Activated naive CD8-positive, alpha-beta T cell treated with anti-CD3 and anti-CD28 coated beads for 36 hours (primary cell): Measurements from ENCODE around the gene TACR1. TPM values are rescaled to one million over a fixed set of nuclear protein-coding genes. Genes with fewer than 3 reads are reported as not detected.
"Not testable (repeated sequence)": the region's sequence is repeated elsewhere in the genome, so short reads cannot be mapped to it uniquely, and the experiment has no call there.

Experiments used
- DNase-seq: peaks from one replicate; pipeline ENCODE4 v3.0.0; 2021
- H3K27ac Mint-ChIP-seq: one replicate; pipeline ENCODE4 v1.8.0; 2022; ENCODE audit warnings: mild to moderate bottlenecking, moderate library complexity, mixed read lengths
- H3K27me3 Mint-ChIP-seq: one replicate; pipeline ENCODE4 v1.8.0; 2022; ENCODE audit warnings: mild to moderate bottlenecking, mixed read lengths
- H3K36me3 Mint-ChIP-seq: one replicate; pipeline ENCODE4 v1.8.0; 2021; ENCODE audit warnings: mild to moderate bottlenecking, mixed read lengths
- H3K4me1 Mint-ChIP-seq: one replicate; pipeline ENCODE4 v1.8.0; 2021; ENCODE audit warnings: mixed read lengths
- H3K4me3 Mint-ChIP-seq: one replicate; pipeline ENCODE4 v1.8.0; 2022; ENCODE audit warnings: mild to moderate bottlenecking, moderate library complexity, mixed read lengths
- H3K9me3 Mint-ChIP-seq: one replicate; pipeline ENCODE4 v1.8.0; 2022; ENCODE audit warnings: mixed read lengths
- total RNA-seq, 2 experiments: library from RNA; stranded (reverse); gene quantifications; one replicate each; pipeline ENCODE4 v1.2.3, GENCODE V29; 2021

TACR1 gene
- total RNA-seq, 2 experiments from 2014 or later = not detected

GRCh38 chr2:75174519-75174918 lies 24.8 kb downstream of the TACR1 start:
- Mint-ChIP-seq H3K27ac (no peak overlapping the region), H3K4me3 (no peak overlapping the region), H3K36me3 (no peaks in the 10 kb centered on the region), H3K9me3 (peaks cover 2% of the 10 kb centered on the region), H3K4me1 (no peaks in the 10 kb centered on the region), H3K27me3 (no peaks in the 10 kb centered on the region)
- no peak for DNase-seq

GRCh38 chr2:75173740-75174139 lies 25.6 kb downstream of the TACR1 start:
- no peaks in the 10 kb centered on the region for H3K4me1 Mint-ChIP-seq

DNA sequence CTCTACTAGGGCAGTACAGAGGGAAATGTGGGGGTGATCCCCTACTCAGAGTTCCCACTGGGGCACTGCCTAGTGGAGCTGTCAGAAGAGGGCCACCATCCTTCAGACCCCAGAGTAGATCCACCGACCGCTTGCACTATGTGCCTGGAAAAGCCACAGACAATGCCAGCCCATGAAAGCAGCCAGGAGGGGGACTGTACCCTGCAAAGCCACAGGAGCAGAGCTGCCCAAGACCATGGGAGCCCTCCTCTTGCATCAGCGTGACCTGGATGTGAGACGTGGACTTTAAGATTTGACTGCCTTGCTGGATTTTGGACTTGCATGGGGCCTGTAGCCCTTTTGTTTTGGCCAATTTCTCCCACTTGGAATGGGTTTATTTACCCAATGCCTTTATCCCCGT lies 27.9 kb downstream of the TACR1 start:
- H3K4me1 Mint-ChIP-seq, H3K27me3 Mint-ChIP-seq, H3K4me3 Mint-ChIP-seq, DNase-seq, H3K36me3 Mint-ChIP-seq, H3K27ac Mint-ChIP-seq, H3K9me3 Mint-ChIP-seq: not testable (repeated sequence)

More at GRCh38 chr2:75173740-75174139, 25.6 kb downstream of the TACR1 start:
- Mint-ChIP-seq H3K27ac (no peak overlapping the region), H3K4me3 (no peak overlapping the region), H3K36me3 (no peaks in the 10 kb centered on the region), H3K27me3 (no peaks in the 10 kb centered on the region), H3K9me3 (peaks cover 2% of the 10 kb centered on the region)
- DNase-seq = no peak

DNA sequence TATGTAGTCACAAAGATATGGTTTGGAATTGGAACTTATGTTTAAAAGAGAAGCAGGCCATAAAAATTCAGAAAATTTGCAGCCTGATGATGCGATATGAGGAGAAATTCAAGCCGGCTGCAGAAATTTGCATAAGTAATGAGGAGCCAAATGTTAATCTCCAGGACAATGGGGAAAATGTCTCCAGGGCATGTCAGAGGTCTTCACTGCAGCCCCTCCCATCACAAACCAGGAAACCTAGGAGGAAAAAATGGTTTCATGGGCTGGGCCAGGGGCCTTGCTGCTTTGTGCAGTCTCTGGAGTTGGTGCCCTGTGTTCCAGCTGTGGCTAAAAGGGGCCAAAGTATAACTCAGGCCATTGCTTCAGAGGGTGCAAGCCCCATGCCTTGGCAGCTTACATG lies 28.4 kb downstream of the TACR1 start:
- Mint-ChIP-seq H3K9me3 (peaks cover 2% of the 10 kb centered on the region), H3K27ac (no peak overlapping the region), H3K4me1 (no peaks in the 10 kb centered on the region), H3K36me3 (no peaks in the 10 kb centered on the region), H3K27me3 (no peaks in the 10 kb centered on the region), H3K4me3 (no peak overlapping the region)
- DNase-seq = no peak

GRCh38 chr2:75168186-75168585 lies 31.1 kb downstream of the TACR1 start:
- no peak for DNase-seq
- H3K36me3 Mint-ChIP-seq = no peaks in the 10 kb centered on the region
- no peak overlapping the region for H3K4me3 Mint-ChIP-seq
- no peaks in the 10 kb centered on the region for H3K4me1 Mint-ChIP-seq
- no peak overlapping the region for H3K27ac Mint-ChIP-seq
- H3K9me3 Mint-ChIP-seq = peaks cover 2% of the 10 kb centered on the region
- H3K27me3 Mint-ChIP-seq = no peaks in the 10 kb centered on the region

GRCh38 chr2:75166491-75166890 lies 32.8 kb downstream of the TACR1 start:
- H3K4me1 Mint-ChIP-seq = no peaks in the 10 kb centered on the region
- DNase-seq = no peak
- no peak overlapping the region for H3K27ac Mint-ChIP-seq
- H3K9me3 Mint-ChIP-seq = peaks cover 2% of the 10 kb centered on the region
- H3K36me3 Mint-ChIP-seq = no peaks in the 10 kb centered on the region
- no peaks in the 10 kb centered on the region for H3K27me3 Mint-ChIP-seq
- no peak overlapping the region for H3K4me3 Mint-ChIP-seq

DNA sequence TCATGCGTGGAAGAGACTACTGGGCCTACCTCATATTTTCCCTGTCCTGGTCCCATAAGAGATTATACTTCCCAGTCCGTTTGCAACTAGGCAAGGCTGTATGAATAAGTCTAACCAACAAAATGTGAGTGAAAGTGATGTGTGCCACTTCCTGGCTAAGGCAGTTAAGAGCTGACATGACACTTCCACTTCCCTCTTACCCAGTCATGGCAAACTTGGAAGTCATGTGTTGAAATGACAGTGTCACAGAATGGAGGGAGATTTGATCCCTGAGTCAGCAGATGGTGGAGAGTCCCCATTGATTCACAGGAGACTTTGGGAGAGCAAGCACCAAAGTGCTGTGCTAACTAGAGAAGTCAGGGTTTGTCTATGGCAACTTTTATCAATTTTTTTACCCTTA lies 36.4 kb downstream of the TACR1 start:
- H3K27ac Mint-ChIP-seq = no peak overlapping the region
- no peaks in the 10 kb centered on the region for H3K4me1 Mint-ChIP-seq
- no peak for DNase-seq
- no peaks in the 10 kb centered on the region for H3K36me3 Mint-ChIP-seq
- H3K9me3 Mint-ChIP-seq = no peaks in the 10 kb centered on the region
- no peak overlapping the region for H3K4me3 Mint-ChIP-seq
- no peaks in the 10 kb centered on the region for H3K27me3 Mint-ChIP-seq

DNA sequence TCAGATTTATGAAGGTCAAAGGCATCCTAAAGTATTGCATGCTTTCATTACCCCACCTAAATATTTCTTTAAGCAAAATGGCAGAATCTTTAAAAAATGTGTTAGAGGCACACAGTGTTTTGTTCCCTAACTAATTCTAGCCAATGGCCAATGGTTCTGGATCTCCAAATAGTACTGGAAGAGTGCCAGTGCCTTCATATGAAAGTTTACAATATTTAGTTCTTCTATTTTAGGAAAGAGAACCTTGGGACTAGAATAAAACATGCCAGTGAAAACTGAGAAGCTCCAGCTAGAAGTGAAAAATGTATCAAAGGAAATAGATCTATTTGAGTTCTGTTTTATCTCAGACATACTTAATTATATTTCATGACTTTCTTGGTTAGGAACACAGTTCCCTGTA lies 37.1 kb downstream of the TACR1 start:
- no peaks in the 10 kb centered on the region for H3K27me3 Mint-ChIP-seq

GRCh38 chr2:75157435-75157834 lies 41.9 kb downstream of the TACR1 start:
- H3K9me3 Mint-ChIP-seq = no peaks in the 10 kb centered on the region
- H3K4me1 Mint-ChIP-seq = no peaks in the 10 kb centered on the region
- no peak for DNase-seq
- no peaks in the 10 kb centered on the region for H3K27me3 Mint-ChIP-seq
- no peak overlapping the region for H3K27ac Mint-ChIP-seq
- no peaks in the 10 kb centered on the region for H3K36me3 Mint-ChIP-seq
- no peak overlapping the region for H3K4me3 Mint-ChIP-seq

More for the DNA sequence above, 37.1 kb downstream of the TACR1 start:
- H3K4me3 Mint-ChIP-seq = no peak overlapping the region
- H3K36me3 Mint-ChIP-seq = no peaks in the 10 kb centered on the region
- no peaks in the 10 kb centered on the region for H3K9me3 Mint-ChIP-seq
- no peaks in the 10 kb centered on the region for H3K4me1 Mint-ChIP-seq
- DNase-seq = no peak
- H3K27ac Mint-ChIP-seq = no peak overlapping the region

DNA sequence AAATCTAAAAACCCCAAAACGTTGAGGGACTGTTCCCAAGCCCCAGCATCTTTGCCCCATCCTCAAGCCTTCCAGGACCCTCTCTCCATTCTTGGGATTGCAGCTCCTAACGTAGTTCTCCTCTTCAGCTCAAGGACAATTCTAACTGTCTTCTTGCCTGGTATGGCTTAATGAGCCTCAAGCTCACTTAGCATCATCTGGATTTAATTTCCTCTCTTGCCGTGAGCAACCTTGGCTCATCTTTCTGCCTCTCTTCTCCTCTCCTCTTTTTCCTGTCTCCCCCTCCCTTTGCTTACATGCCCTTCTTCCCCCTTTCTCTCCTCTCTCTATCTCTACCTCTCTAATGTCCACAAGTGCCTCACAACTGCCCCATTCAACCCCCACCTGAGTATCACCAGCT lies 44.2 kb downstream of the TACR1 start:
- no peak for DNase-seq
- no peaks in the 10 kb centered on the region for H3K27me3 Mint-ChIP-seq
- H3K9me3 Mint-ChIP-seq = no peaks in the 10 kb centered on the region
- H3K4me3 Mint-ChIP-seq = no peak overlapping the region
- no peak overlapping the region for H3K27ac Mint-ChIP-seq
- peaks cover 2% of the 10 kb centered on the region for H3K36me3 Mint-ChIP-seq
- H3K4me1 Mint-ChIP-seq = no peaks in the 10 kb centered on the region

DNA sequence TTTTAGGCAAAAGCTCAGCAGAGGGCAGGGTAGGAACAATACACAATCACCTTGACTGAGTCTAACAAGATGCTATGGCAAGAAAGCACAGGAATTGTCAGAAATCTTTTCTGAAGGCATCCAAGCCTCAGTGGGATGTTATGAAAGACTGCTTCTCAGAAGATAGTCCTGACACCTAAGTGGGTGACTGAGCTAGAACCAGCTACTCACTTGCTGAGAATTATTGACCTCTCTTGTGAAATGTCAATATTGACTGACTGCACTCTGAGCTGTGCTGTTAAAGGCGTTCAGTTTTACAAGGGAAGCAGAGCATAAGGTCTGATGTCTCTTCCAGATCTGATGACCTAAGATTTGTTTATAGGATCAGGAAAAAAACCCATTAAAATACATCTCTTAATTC lies 46.1 kb downstream of the TACR1 start:
- Mint-ChIP-seq H3K4me1 (no peaks in the 10 kb centered on the region), H3K9me3 (peaks cover 2% of the 10 kb centered on the region), H3K27me3 (no peaks in the 10 kb centered on the region), H3K36me3 (peaks cover 2% of the 10 kb centered on the region), H3K4me3 (no peak overlapping the region), H3K27ac (no peak overlapping the region)
- DNase-seq = no peak

GRCh38 chr2:75152243-75152642 lies 47.1 kb downstream of the TACR1 start:
- H3K4me1 Mint-ChIP-seq, H3K27me3 Mint-ChIP-seq, H3K27ac Mint-ChIP-seq, DNase-seq, H3K36me3 Mint-ChIP-seq, H3K9me3 Mint-ChIP-seq, H3K4me3 Mint-ChIP-seq: not testable (repeated sequence)

DNA sequence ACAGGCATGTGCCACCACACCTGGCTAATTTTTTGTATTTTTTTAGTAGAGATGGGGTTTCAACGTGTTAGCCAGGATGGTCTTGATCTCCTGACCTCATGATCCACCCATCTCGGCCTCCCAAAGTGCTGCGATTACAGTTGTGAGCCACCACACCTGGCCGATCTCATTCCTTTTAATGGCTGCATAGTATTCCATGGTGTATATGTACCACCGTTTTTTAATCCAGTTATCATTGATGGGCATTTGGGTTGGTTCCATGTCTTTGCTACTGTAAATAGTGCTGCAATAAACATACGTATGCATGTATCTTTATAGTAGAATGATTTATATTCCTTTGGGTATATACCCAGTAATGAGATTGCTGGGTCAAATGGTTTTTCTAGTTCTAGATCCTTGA lies 51.4 kb downstream of the TACR1 start:
- not testable (repeated sequence) for H3K4me3 Mint-ChIP-seq, DNase-seq, H3K27me3 Mint-ChIP-seq, H3K27ac Mint-ChIP-seq, H3K4me1 Mint-ChIP-seq, H3K36me3 Mint-ChIP-seq, H3K9me3 Mint-ChIP-seq

DNA sequence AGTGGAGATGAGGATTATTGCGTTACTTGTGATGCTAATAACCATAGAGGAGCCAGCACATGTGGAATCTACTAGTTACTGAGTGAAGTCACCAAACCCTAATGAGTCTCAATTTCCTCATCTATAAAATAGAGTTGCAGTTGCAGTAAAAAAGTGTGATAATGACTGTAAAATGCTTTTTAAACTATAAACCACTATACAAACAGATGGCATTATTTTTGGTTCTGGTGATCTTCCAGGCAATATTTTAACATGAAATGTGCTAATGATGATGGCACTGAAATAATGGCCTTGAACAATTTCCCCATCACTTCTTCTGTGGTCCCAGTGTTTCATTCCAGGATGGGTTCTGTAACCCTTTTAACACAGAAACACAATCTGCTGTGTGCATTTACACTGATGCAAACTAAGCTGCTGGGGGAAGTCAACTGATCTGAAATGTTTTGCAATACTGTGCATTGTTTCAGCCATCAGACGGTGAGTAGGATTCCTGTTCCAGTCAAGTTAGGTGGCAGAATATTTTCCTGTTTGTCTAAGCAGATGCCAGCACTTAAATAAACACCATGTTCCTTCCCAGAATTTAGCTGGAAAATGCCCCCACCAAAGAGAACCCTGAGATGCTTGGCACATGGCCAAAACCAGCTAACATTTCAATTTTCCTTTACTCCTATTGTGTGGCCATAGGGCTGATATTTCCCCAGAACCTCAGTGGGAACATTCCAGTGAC lies 52.6 kb downstream of the TACR1 start:
- Mint-ChIP-seq H3K9me3 (peaks cover 3% of the 10 kb centered on the region), H3K27ac (no peak overlapping the region), H3K27me3 (no peaks in the 10 kb centered on the region), H3K4me3 (no peak overlapping the region), H3K36me3 (peaks cover 2% of the 10 kb centered on the region), H3K4me1 (no peaks in the 10 kb centered on the region)
- DNase-seq = no peak

DNA sequence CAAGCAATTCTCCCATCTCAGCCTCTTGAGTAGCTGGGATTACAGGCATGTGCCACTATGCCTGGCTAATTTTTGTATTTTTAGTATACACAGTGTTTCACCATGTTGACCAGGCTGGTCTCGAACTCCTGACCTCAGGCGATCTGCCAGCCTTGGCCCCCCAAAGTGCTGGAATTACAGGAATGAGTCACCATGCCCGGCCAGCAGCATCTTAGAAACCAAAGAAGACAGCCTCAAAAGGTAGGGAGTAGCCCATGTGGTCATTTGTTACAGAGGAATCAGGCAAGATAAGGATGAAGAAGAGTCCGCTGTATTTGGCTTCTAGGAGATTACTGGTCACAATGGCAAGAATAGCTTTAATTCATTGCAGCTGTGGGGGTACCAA lies 53.1 kb downstream of the TACR1 start:
- H3K27me3 Mint-ChIP-seq, H3K4me1 Mint-ChIP-seq, H3K9me3 Mint-ChIP-seq, DNase-seq, H3K4me3 Mint-ChIP-seq, H3K36me3 Mint-ChIP-seq, H3K27ac Mint-ChIP-seq: not testable (repeated sequence)

DNA sequence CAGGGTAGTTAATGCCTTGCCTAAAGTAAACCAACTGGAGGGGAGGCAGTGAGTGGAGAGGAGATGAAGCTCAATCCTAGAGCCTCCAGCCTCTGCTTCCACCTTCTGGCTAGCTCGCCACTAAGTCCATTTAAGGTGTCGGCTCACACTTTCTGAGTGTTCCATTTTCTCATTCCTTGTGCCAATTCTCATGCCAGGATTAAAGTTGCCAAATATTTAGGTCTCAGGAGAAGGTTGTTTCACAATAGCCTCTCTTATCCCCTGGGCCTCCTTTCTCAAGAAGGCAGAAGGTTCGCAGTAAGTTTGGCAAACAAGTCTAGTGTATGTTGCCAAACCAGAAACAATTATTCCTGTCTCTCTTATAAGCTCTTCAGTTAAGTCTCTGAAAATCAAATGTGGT lies 57.2 kb downstream of the TACR1 start:
- no peak overlapping the region for H3K27ac Mint-ChIP-seq
- no peaks in the 10 kb centered on the region for H3K4me1 Mint-ChIP-seq
- DNase-seq = no peak
- no peaks in the 10 kb centered on the region for H3K27me3 Mint-ChIP-seq
- no peaks in the 10 kb centered on the region for H3K9me3 Mint-ChIP-seq
- H3K36me3 Mint-ChIP-seq = no peaks in the 10 kb centered on the region
- H3K4me3 Mint-ChIP-seq = no peak overlapping the region
